H54 (cell line): ENCODE measurements around the gene EMP2.
"Not testable (repeated sequence)": the region's sequence is repeated elsewhere in the genome, so short reads cannot be mapped to it uniquely, and the experiment has no call there.

Source experiments
- DNase-seq: peaks from one replicate; pipeline ENCODE4 v3.0.0; 2011; ENCODE audit warnings: low spot score, mixed read lengths; ENCODE audit not compliant: insufficient read length
- FAIRE-seq: peaks from 3 replicates; lab custom pipeline; 2011; peaks lifted over from hg19 to GRCh38; lab: Jason Lieb, UNC
- POLR2A ChIP-seq: IDR thresholded peaks from 2 replicates; pipeline ENCODE4 v1.6.1; 2011; ENCODE audit warnings: low read depth, mild to moderate bottlenecking, low read length

Gene EMP2, protein sequence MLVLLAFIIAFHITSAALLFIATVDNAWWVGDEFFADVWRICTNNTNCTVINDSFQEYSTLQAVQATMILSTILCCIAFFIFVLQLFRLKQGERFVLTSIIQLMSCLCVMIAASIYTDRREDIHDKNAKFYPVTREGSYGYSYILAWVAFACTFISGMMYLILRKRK

GRCh38 chr16:10579965-10580882 lies at the start of gene EMP2:
Gene EMP2 (minus strand): TSS chr16:10580598. CDS start chr16:10547617, 32,981 bp downstream.
- FAIRE-seq = no peak
- TF ChIP-seq POLR2A = peak; percentile 58; the same call in 1 of the 2 replicates
- DNase-seq = peak; percentile 92

GRCh38 chr16:10629592-10629963 lies 49.2 kb upstream of the EMP2 start:
- DNase-seq = no peak
- no peak for TF ChIP-seq POLR2A
- no peak for FAIRE-seq

DNA sequence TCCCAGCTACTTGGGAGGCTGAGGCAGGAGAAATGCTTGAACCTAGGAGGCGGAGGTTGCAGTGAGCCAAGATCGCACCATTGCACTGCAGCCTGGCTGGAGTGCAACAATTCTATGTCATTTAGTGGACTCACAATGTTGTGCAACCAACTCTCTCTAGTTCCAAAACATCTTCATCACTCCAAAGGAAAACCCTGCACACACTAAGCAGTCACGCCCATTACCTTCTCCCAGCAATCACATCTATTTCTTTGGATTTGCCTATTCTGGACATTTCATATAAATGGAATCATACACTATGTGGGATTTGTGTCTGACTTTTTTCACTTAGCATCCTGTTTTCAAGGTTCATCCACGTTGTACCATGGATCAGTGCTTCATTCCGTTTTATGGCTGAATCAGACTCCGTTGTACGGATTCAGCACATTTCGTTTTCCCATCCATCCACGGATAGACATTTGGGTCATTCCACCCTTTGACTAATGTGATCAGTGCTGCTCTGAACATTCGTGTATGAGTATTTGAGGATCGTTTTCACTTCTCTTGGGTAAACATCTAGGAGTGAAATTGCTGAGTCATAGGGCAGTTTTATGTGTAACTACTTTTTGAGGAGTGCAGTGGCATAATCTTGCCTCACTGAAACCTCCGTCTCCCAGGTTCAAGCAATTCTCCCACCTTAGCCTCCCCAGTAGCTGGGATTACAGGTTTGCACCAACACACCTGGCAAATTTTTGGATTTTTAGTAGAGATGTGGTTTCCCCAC lies 45.4 kb upstream of the EMP2 start:
- no peak for TF ChIP-seq POLR2A
- no peak for DNase-seq
- no peak for FAIRE-seq

DNA sequence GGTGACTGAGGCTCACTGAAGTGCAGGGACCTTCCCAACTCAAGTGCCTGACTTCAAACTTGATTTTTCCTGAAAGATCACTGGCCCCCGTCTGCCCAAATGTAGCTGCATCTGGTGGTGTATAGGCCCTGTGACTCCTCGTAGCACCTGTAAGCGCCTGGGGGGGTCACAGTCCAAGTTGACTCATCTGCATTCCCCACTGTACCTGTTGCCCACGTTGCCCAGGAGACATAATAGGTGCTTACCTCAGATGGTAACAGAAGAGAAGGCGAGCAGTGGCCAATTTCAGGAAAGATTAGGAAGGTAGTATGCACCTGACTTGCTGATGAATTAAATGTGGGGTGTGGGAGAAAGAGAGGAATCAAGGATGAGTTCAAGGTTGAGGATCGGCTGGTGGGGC lies 44.1 kb upstream of the EMP2 start:
- DNase-seq (no peak), FAIRE-seq (no peak)
- no peak for TF ChIP-seq POLR2A

GRCh38 chr16:10623059-10623458 lies 42.7 kb upstream of the EMP2 start:
- no peak for TF ChIP-seq POLR2A
- DNase-seq = no peak
- FAIRE-seq = no peak

GRCh38 chr16:10622036-10622921 lies 41.9 kb upstream of the EMP2 start:
- DNase-seq (no peak), FAIRE-seq (no peak)
- no peak for TF ChIP-seq POLR2A

GRCh38 chr16:10621216-10621949 lies 41.0 kb upstream of the EMP2 start:
- DNase-seq, FAIRE-seq: not testable (repeated sequence)

GRCh38 chr16:10620120-10620519 lies 39.7 kb upstream of the EMP2 start:
- FAIRE-seq = no peak

GRCh38 chr16:10619271-10619849 lies 39.0 kb upstream of the EMP2 start:
- TF ChIP-seq POLR2A = no peak
- FAIRE-seq (no peak), DNase-seq (no peak)

More at GRCh38 chr16:10620120-10620519, 39.7 kb upstream of the EMP2 start:
- TF ChIP-seq POLR2A = no peak
- no peak for DNase-seq

- no peak for DNase-seq
- no peak for FAIRE-seq
- TF ChIP-seq POLR2A = no peak
Measured at GRCh38 chr16:10618710-10619209, 38.4 kb upstream of the EMP2 start.

DNA sequence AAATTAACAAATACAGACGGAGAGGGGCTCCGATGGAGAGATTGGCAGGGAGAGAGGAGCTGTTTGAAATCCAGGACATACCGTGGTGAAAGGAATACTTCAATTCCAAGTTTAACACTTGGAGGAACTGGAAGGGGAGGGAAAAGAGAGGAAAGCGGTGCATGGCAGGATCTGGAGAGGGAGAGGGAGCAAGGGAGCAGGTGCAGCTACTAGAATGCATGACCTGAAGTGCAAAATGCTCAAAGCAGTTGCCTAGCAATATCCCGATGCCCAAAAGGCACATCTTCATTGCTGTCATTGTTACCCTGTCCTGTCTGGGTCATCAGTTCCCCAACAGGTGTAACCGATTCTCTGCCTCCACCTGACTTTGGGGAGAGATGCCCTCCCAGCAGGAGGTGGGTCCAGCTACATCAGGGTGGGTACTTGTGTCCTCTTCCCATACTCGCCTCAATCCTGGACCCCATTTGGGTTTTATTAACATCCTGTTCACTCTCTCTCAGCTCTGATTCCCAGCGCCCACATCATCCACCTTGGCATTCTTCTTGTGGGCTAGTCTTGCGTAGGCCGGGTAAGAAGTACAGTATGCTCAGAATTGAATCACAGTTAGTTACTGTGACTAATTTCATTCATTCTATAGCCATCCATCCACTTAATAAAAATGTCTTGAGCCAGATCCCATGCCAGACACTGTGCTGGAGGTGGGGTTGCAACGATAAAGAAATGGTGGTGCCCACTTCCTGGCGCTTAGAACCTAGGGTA lies 37.4 kb upstream of the EMP2 start:
- DNase-seq (no peak), FAIRE-seq (no peak)
- no peak for TF ChIP-seq POLR2A
